GM12878 (cell line): Measurements from ENCODE around the gene DNAH17. TPM values are rescaled to one million over a fixed set of nuclear protein-coding genes. Genes with fewer than 3 reads are reported as not detected.

Experiments used
- ATAC-seq: fragments of 200-7000 bp; cut with Tn5 transposase; 3 replicates; pipeline ENCODE4 v1.9.1; 2020; ENCODE audit warnings: mild to moderate bottlenecking, moderate library complexity
- BruUV-seq: library from RNA; stranded (reverse); fragments of 400-500 nt; replicated peaks from 2 replicates; lab custom pipeline; 2021; lab: Mats Ljungman, UMichigan
- CTCF ChIA-PET: fragments of 300-600 bp; sonication (Branson Sonifier 250); formaldehyde crosslinking; extraction: SDS; loops from one replicate; lab custom pipeline; 2021; ENCODE audit warnings: inconsistent platforms; lab: Yijun Ruan, JAX
- POLR2A ChIA-PET: fragments of 350-600 bp; formaldehyde crosslinking; extraction: SDS; loops from one replicate; lab custom pipeline; 2021; ENCODE audit warnings: inconsistent platforms; lab: Charles Lee
- RAD21 ChIA-PET: fragments of 300-600 bp; sonication (Branson Sonifier 250); formaldehyde crosslinking; loops from one replicate; lab custom pipeline; 2023; ENCODE audit warnings: antibody characterized with exemption; ENCODE audit not compliant: unreplicated experiment; lab: Charles Lee
- SMC1A ChIA-PET: fragments of 300-600 bp; sonication (Branson Sonifier 250); formaldehyde crosslinking; loops from one replicate; lab custom pipeline; 2023; ENCODE audit not compliant: unreplicated experiment, uncharacterized antibody; lab: Charles Lee
- DNase-seq: peaks from one replicate; pipeline ENCODE4 v3.0.0-alpha.2; 2011; ENCODE audit warnings: low read depth, low spot score
- FAIRE-seq: peaks from 3 replicates; lab custom pipeline; 2011; peaks lifted over from hg19 to GRCh38; lab: Jason Lieb, UNC
- H2AFZ ChIP-seq: 2 replicates; pipeline ENCODE4 v1.6.0; 2011; ENCODE audit warnings: low read depth, low read length, control low read depth; ENCODE audit not compliant: control insufficient read depth
- H3K27ac ChIP-seq: 2 replicates; pipeline ENCODE4 v1.5.1; 2011; ENCODE audit warnings: control low read depth; ENCODE audit not compliant: control insufficient read depth, insufficient read depth
- H3K27me3 ChIP-seq, 2 experiments: replicated peaks in 1 of 2; 2 replicates each; pipeline versions ENCODE4 v1.6.0 to v1.6.1; 2011; ENCODE audit warnings: low read length in 1 of 2; ENCODE audit not compliant: control insufficient read depth in 2 of 2, insufficient read depth in 2 of 2
- H3K36me3 ChIP-seq, 2 experiments: 2 replicates each; pipeline ENCODE4 v1.5.1; 2011; ENCODE audit warnings: low read length in 1 of 2; ENCODE audit not compliant: control insufficient read depth in 2 of 2, insufficient read depth in 2 of 2
- H3K4me1 ChIP-seq: 2 replicates; pipeline ENCODE4 v1.6.1; 2011; ENCODE audit warnings: mild to moderate bottlenecking, low read length, moderate library complexity, mixed read lengths; ENCODE audit not compliant: control insufficient read depth, insufficient read depth
- H3K4me2 ChIP-seq: 2 replicates; pipeline ENCODE4 v1.6.0; 2011; ENCODE audit warnings: control low read depth; ENCODE audit not compliant: control insufficient read depth, insufficient read depth
- H3K4me3 ChIP-seq: fragments of 200-600 bp; sonication (generic); 2 replicates; pipeline ENCODE4 v1.5.1; 2016
- H3K79me2 ChIP-seq: 2 replicates; pipeline ENCODE4 v1.6.0; 2011; ENCODE audit warnings: low read length; ENCODE audit not compliant: control insufficient read depth, insufficient read depth
- H3K9ac ChIP-seq: 2 replicates; pipeline ENCODE4 v1.8.0; 2011; ENCODE audit warnings: low read length, control low read depth, mixed read lengths; ENCODE audit not compliant: control insufficient read depth, insufficient read depth
- H3K9me3 ChIP-seq: replicated peaks from 3 replicates; pipeline ENCODE4 v1.5.1; 2011; ENCODE audit warnings: mild to moderate bottlenecking, low read length; ENCODE audit not compliant: control insufficient read depth, insufficient read depth
- H4K20me1 ChIP-seq: 2 replicates; pipeline ENCODE4 v1.6.0; 2011; ENCODE audit not compliant: control insufficient read depth, insufficient read depth
- CBX3 ChIP-seq: fragments of 200-600 bp; sonication (generic); IDR thresholded peaks from 2 replicates; pipeline ENCODE4 v1.6.1; 2016; ENCODE audit warnings: low read depth, borderline replicate concordance
- CHD1 ChIP-seq: IDR thresholded peaks from 2 replicates; pipeline ENCODE4 v1.6.1; 2012; ENCODE audit warnings: low read depth, low read length, improper control_type of control experiment
- E4F1 ChIP-seq: fragments of 450-650 bp; IDR thresholded peaks from 2 replicates; pipeline ENCODE4 v1.6.1; 2018; ENCODE audit warnings: borderline replicate concordance, mild to moderate bottlenecking; ENCODE audit not compliant: partially characterized antibody
- EZH2 ChIP-seq: IDR thresholded peaks from 2 replicates; pipeline ENCODE4 v1.6.1; 2012; ENCODE audit warnings: low read depth, mild to moderate bottlenecking, control low read depth, inconsistent platforms, low read length, borderline replicate concordance; ENCODE audit not compliant: control insufficient read depth
- KLF5 ChIP-seq: fragments of 450-650 bp; IDR thresholded peaks from 2 replicates; pipeline ENCODE4 v1.6.1; 2014; ENCODE audit warnings: mild to moderate bottlenecking; ENCODE audit not compliant: partially characterized antibody
- LARP7 ChIP-seq: fragments of 450-650 bp; IDR thresholded peaks from 2 replicates; pipeline ENCODE4 v1.6.1; 2017; ENCODE audit warnings: mild to moderate bottlenecking
- NR2C1 ChIP-seq: fragments of 450-650 bp; IDR thresholded peaks from 2 replicates; pipeline ENCODE4 v1.6.1; 2017; ENCODE audit warnings: antibody characterized with exemption, mild to moderate bottlenecking, moderate library complexity
- NRF1 ChIP-seq: conservative IDR thresholded peaks from 2 replicates; pipeline ENCODE4 v1.6.1; 2011; ENCODE audit warnings: mild to moderate bottlenecking, low read depth, low read length, improper control_type of control experiment
- POLR2AphosphoS2 ChIP-seq: IDR thresholded peaks from 2 replicates; pipeline ENCODE4 v1.6.1; 2011; ENCODE audit warnings: low read depth, mild to moderate bottlenecking, low read length, improper control_type of control experiment, moderate library complexity
- RCOR1 ChIP-seq: conservative IDR thresholded peaks from 2 replicates; pipeline ENCODE4 v1.6.1; 2012; ENCODE audit warnings: low read depth, low read length, improper control_type of control experiment
- RFX5 ChIP-seq: IDR thresholded peaks from 2 replicates; pipeline ENCODE4 v1.6.1; 2011; ENCODE audit warnings: low read depth, low read length, improper control_type of control experiment
- SIX5 ChIP-seq: IDR thresholded peaks from 2 replicates; pipeline ENCODE4 v1.6.1; 2011; ENCODE audit warnings: mild to moderate bottlenecking, low read depth, low read length, moderate library complexity; ENCODE audit not compliant: severe bottlenecking
- STAT3 ChIP-seq: IDR thresholded peaks from 2 replicates; pipeline ENCODE4 v1.6.1; 2011; ENCODE audit warnings: low read depth, low read length, improper control_type of control experiment
- WRNIP1 ChIP-seq: IDR thresholded peaks from 2 replicates; pipeline ENCODE4 v1.6.1; 2011; ENCODE audit warnings: low read depth, low read length, improper control_type of control experiment, borderline replicate concordance
- YY1 ChIP-seq: IDR thresholded peaks from 2 replicates; pipeline ENCODE4 v1.6.1; 2011; ENCODE audit warnings: low read depth, mild to moderate bottlenecking, low read length
- ZNF24 ChIP-seq: fragments of 450-650 bp; IDR thresholded peaks from 2 replicates; pipeline ENCODE4 v1.6.1; 2017; ENCODE audit warnings: antibody characterized with exemption, mild to moderate bottlenecking
- WGBS: methylation state at CpG from one replicate; pipeline ENCODE4 v1.1.6; 2016; ENCODE audit warnings: low lambda C conversion rate; ENCODE audit not compliant: insufficient replicate concordance, insufficient coverage; ENCODE audit errors: missing lambda C conversion rate; 5-methylcytosine and 5-hydroxymethylcytosine counted together
- in situ Hi-C: fragments of 300-500 bp; cut with MboI; formaldehyde crosslinking; loops from 9 replicates; pipeline ENCODE4 v1.14.3; 2018; ENCODE audit warnings: mixed read lengths
- intact Hi-C: fragments of 100-400 bp; cut with micrococcal nuclease; formaldehyde crosslinking; loops from one replicate; pipeline ENCODE4 v1.14.2; 2022; ENCODE audit not compliant: unreplicated experiment
- polyA plus RNA-seq, 11 experiments: library from polyadenylated mRNA; depleted of rRNA in 4 of 11; unstranded in 6 of 11; stranded (reverse) in 5 of 11; fragments of >200 nt; fragmentation: Nextera tagmentation in 4 of 11; fragmentation: Illumina TruSeq in 1 of 11; extraction: Ambion mirVana in 4 of 11; extraction: Trizol in 1 of 11; gene quantifications; 1 replicate in 1 of 11; 2 replicates in 10 of 11; pipeline versions ENCODE4 v1.2.1 to v1.2.3, GENCODE V29; 2011 to 2016; ENCODE audit warnings: inconsistent platforms in 2 of 11, missing spikeins in 2 of 11, low read depth in 1 of 11
- total RNA-seq, 4 experiments: library from RNA; depleted of rRNA in 3 of 4; stranded (reverse); fragments of >200 nt in 3 of 4; fragmentation: Illumina TruSeq in 1 of 4; extraction: Trizol in 1 of 4; gene quantifications; 2 replicates each; pipeline versions ENCODE4 v1.2.1 to v1.2.3, GENCODE V29; 2013 to 2021
- TF ChIP-seq, protein P1 (sequence below): fragments of 450-650 bp; IDR thresholded peaks from 2 replicates; pipeline ENCODE4 v1.6.1; 2016; ENCODE audit warnings: mild to moderate bottlenecking

DNAH17 gene
- total and polyA plus RNA-seq, 10 of the 15 experiments (the other 5 are each of a cell fraction or from before 2014, with no cell fraction given): 0.16 to 2.9 (median 0.56) TPM

DNA sequence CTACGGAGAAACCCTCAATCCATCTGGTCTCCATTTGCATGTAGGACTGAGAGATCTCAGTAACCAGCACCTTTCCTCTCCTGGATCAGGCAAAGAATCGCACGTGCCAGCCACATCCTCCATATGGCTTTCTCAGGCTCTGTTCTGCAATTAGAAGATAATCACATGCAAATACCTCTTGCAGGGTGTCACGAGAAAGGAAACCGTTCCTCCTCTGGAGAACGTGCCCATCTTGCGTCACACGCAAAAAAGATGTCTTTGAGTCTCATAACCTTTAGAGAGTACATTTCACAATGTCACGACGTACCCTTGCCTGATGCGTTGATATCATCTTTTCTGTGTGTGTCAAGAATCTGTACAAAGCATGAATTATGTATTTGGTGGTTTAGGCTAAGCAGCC is 36.2 kb upstream of the DNAH17 start:
- Histone ChIP-seq H2AFZ (no peak overlapping the region), H3K4me3 (no peak overlapping the region), H3K36me3 (no peaks in the 10 kb centered on the region), H3K9me3 (peaks cover 2% of the 10 kb centered on the region; the same call in 2 of the 3 replicates), H3K27ac (no peak overlapping the region), H3K4me2 (no peak overlapping the region), H3K4me1 (no peaks in the 10 kb centered on the region), H3K27me3 (no peaks in the 10 kb centered on the region; a peak in 1 of 4 replicates), H3K9ac (no peak overlapping the region), H4K20me1 (no peaks in the 10 kb centered on the region), H3K79me2 (no peaks in the 10 kb centered on the region)
- ChIA-PET POLR2A (no interaction called here), SMC1A (no interaction called here), RAD21 (no interaction called here), CTCF (no interaction called here)
- WGBS: 67% methylated on average over 11 of the region's 11 CpGs
- no peak for TF ChIP-seq STAT3
- TF ChIP-seq RCOR1: no peak
- TF ChIP-seq CBX3: no peak
- no peak for TF ChIP-seq NRF1
- no peak for TF ChIP-seq SIX5
- no peak for TF ChIP-seq KLF5
- TF ChIP-seq, protein P1, sequence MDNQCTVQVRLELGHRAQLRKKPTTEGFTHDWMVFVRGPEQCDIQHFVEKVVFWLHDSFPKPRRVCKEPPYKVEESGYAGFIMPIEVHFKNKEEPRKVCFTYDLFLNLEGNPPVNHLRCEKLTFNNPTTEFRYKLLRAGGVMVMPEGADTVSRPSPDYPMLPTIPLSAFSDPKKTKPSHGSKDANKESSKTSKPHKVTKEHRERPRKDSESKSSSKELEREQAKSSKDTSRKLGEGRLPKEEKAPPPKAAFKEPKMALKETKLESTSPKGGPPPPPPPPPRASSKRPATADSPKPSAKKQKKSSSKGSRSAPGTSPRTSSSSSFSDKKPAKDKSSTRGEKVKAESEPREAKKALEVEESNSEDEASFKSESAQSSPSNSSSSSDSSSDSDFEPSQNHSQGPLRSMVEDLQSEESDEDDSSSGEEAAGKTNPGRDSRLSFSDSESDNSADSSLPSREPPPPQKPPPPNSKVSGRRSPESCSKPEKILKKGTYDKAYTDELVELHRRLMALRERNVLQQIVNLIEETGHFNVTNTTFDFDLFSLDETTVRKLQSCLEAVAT: no peak
- no peak for TF ChIP-seq EZH2
- TF ChIP-seq NR2C1: no peak
- TF ChIP-seq RFX5: no peak
- TF ChIP-seq ZNF24: no peak
- no peak for TF ChIP-seq CHD1
- TF ChIP-seq E4F1: no peak
- TF ChIP-seq POLR2AphosphoS2: no peak
- TF ChIP-seq WRNIP1: no peak
- TF ChIP-seq YY1: no peak
- no peak for TF ChIP-seq LARP7
- no peak for DNase-seq
- intact Hi-C loops: no loop called here
- in situ Hi-C loops: no loop called here
- no peak for FAIRE-seq
- ATAC-seq: no peak
- BruUV-seq: no TSS peak
